SU-DHL-6 (cell line): ENCODE results near the gene DHX9.

Source experiments
- H2AFZ ChIP-seq: fragments of 200-600 bp; sonication (generic); 2 replicates; pipeline ENCODE4 v1.6.1; 2014; ENCODE audit warnings: low read depth, mild to moderate bottlenecking, moderate library complexity, mixed read lengths, antibody characterized with exemption, low read length; ENCODE audit not compliant: severe bottlenecking
- H3F3A ChIP-seq: fragments of 200-600 bp; shearing (Covaris generic); 2 replicates; pipeline ENCODE4 v1.6.0; 2016; ENCODE audit warnings: antibody characterized with exemption, mild to moderate bottlenecking; ENCODE audit not compliant: insufficient read depth
- H3K27ac ChIP-seq: fragments of 200-600 bp; sonication (generic); 2 replicates; pipeline ENCODE4 v1.5.1; 2016; ENCODE audit warnings: low read depth, mild to moderate bottlenecking, low read length, moderate library complexity, mixed read lengths
- H3K27me3 ChIP-seq: fragments of 200-600 bp; sonication (generic), shearing (Covaris generic); 2 replicates; pipeline ENCODE4 v1.6.0; 2014; ENCODE audit warnings: mild to moderate bottlenecking, low read length
- H3K36me3 ChIP-seq: fragments of 200-600 bp; sonication (generic); 2 replicates; pipeline ENCODE4 v1.6.1; 2014; ENCODE audit warnings: mild to moderate bottlenecking, low read length, mixed read lengths
- H3K4me2 ChIP-seq: fragments of 300-600, 200-600 bp; shearing (Covaris generic), sonication (generic); 2 replicates; pipeline ENCODE4 v1.6.0; 2014; ENCODE audit warnings: low read length, low read depth, mild to moderate bottlenecking; ENCODE audit not compliant: poor library complexity, severe bottlenecking
- H3K4me3 ChIP-seq: fragments of 200-600 bp; sonication (generic); 2 replicates; pipeline ENCODE4 v1.5.1; 2014; ENCODE audit warnings: antibody characterized with exemption, low read length, mild to moderate bottlenecking, mixed read lengths; ENCODE audit not compliant: insufficient read depth, poor library complexity, severe bottlenecking
- H3K79me2 ChIP-seq: fragments of 200-600 bp; sonication (generic); 2 replicates; pipeline ENCODE4 v1.6.1; 2014; ENCODE audit warnings: mild to moderate bottlenecking, low read length, moderate library complexity; ENCODE audit not compliant: insufficient read depth
- H3K9ac ChIP-seq: fragments of 200-600 bp; sonication (generic); 2 replicates; pipeline ENCODE4 v1.7.0; 2014; ENCODE audit warnings: mild to moderate bottlenecking, low read length
- H3K9me2 ChIP-seq: fragments of 200-600 bp; sonication (generic); replicated peaks from 2 replicates; pipeline ENCODE4 v1.6.1; 2014; ENCODE audit warnings: low read length; ENCODE audit not compliant: insufficient read depth
- H3K9me3 ChIP-seq: fragments of 200-600 bp; sonication (generic); 2 replicates; pipeline ENCODE4 v1.6.1; 2014; ENCODE audit warnings: low read length, mixed read lengths; ENCODE audit not compliant: insufficient read depth
- H4K20me1 ChIP-seq: fragments of 200-600 bp; sonication (generic); 2 replicates; pipeline ENCODE4 v1.6.1; 2014; ENCODE audit warnings: low read depth, mild to moderate bottlenecking, antibody characterized with exemption, low read length, moderate library complexity, mixed read lengths
- EZH2phosphoT487 ChIP-seq: fragments of 200-600 bp; sonication (generic), shearing (Covaris generic); conservative IDR thresholded peaks from 2 replicates; pipeline ENCODE4 v1.6.1; 2018; ENCODE audit warnings: mild to moderate bottlenecking, antibody characterized with exemption, low read length, moderate library complexity, mixed read lengths
- TF ChIP-seq, protein P1 (sequence below): fragments of 200-600 bp; sonication (generic); IDR thresholded peaks from one replicate; pipeline ENCODE4 v1.5.1; 2017; ENCODE audit warnings: antibody characterized with exemption, mild to moderate bottlenecking, low read length, moderate library complexity; ENCODE audit not compliant: insufficient read depth, poor library complexity, severe bottlenecking

The DHX9 gene

DNA sequence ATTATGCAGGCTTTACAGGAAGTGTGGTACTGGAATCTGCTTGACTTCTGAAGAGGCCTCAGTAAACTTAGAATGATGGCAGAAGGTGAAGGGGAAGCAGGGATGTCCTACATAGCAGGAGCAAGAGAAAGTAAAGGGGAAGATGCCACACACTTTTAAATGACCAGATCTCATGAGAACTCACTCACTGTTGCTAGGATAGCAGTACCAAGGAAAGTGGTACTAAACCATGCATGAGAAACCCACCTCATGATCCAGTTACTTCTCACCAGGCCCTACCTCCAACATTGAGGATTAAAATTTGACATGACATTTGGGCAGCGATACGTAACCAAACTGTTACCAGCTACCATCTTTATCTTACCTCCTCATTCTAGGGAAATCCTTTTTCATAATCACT, 9.6 kb downstream of the DHX9 start:
- peaks cover 93% of the 10 kb centered on the region for H3K36me3 ChIP-seq
- H3K9me3 ChIP-seq, result no peaks in the 10 kb centered on the region
- no peak overlapping the region for H3K27ac ChIP-seq
- H2AFZ ChIP-seq, result no peak overlapping the region
- peaks cover 89% of the 10 kb centered on the region for H4K20me1 ChIP-seq
- no peak overlapping the region for H3K4me2 ChIP-seq
- peaks cover 29% of the 10 kb centered on the region for H3F3A ChIP-seq
- no peak overlapping the region for H3K9ac ChIP-seq
- no peak overlapping the region for H3K4me3 ChIP-seq
- no peaks in the 10 kb centered on the region for H3K27me3 ChIP-seq
- H3K79me2 ChIP-seq, result peaks cover 98% of the 10 kb centered on the region
- no peak for TF ChIP-seq EZH2phosphoT487
- TF ChIP-seq, protein P1, sequence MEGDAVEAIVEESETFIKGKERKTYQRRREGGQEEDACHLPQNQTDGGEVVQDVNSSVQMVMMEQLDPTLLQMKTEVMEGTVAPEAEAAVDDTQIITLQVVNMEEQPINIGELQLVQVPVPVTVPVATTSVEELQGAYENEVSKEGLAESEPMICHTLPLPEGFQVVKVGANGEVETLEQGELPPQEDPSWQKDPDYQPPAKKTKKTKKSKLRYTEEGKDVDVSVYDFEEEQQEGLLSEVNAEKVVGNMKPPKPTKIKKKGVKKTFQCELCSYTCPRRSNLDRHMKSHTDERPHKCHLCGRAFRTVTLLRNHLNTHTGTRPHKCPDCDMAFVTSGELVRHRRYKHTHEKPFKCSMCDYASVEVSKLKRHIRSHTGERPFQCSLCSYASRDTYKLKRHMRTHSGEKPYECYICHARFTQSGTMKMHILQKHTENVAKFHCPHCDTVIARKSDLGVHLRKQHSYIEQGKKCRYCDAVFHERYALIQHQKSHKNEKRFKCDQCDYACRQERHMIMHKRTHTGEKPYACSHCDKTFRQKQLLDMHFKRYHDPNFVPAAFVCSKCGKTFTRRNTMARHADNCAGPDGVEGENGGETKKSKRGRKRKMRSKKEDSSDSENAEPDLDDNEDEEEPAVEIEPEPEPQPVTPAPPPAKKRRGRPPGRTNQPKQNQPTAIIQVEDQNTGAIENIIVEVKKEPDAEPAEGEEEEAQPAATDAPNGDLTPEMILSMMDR, result no peak
- H3K9me2 ChIP-seq, result no peaks in the 10 kb centered on the region

DNA sequence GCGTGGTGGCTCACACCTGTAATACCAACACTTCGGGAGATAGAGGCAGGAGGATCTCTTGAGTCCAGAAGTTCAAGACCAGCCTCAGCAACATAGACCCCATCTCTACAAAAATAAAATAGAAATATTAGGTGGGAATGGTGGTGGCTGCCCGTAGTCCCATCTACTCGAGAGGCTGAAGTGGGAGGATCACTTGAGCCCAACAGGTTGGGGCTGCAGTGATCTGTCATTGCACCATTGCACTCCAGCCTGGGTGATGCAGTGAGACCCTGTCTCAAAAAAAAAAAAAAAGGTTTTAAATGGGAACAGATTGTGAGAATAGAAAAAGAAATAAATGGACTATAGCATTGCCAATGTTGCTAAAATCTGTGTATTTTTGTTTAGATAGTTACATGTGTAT, 11.2 kb downstream of the DHX9 start:
- Histone ChIP-seq H2AFZ (no peak overlapping the region), H3K79me2 (peaks cover 88% of the 10 kb centered on the region), H3K9me3 (no peaks in the 10 kb centered on the region), H3K4me2 (no peak overlapping the region), H3F3A (peaks cover 27% of the 10 kb centered on the region), H3K27ac (no peak overlapping the region), H3K9me2 (no peaks in the 10 kb centered on the region), H3K36me3 (peaks cover 94% of the 10 kb centered on the region), H4K20me1 (peaks cover 81% of the 10 kb centered on the region), H3K4me3 (no peak overlapping the region), H3K9ac (no peak overlapping the region), H3K27me3 (no peaks in the 10 kb centered on the region)
- TF ChIP-seq, protein P1, result no peak
- TF ChIP-seq EZH2phosphoT487, result no peak

DNA sequence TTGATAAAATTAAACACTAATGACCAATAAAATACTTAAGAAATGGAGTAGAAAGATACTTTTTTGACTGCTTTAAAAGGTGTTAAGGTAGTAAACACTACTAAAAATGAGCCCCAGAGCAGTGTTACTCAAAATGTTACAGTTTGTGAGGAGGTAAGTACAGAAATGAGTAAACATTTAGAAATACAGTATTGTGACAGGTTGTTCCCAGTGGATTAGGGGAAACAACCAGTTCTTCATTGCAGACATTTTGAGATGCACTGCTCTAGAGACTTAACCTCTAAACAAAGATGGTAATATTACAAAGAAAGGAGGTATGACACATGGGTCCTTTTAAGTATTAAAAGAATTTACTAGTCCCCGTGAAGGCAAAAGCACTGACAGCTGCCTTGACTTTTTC, 12.7 kb downstream of the DHX9 start:
- Histone ChIP-seq H3K36me3 (peaks cover 95% of the 10 kb centered on the region), H3K9ac (no peak overlapping the region), H3K9me2 (no peaks in the 10 kb centered on the region), H3F3A (peaks cover 31% of the 10 kb centered on the region), H3K4me3 (no peak overlapping the region), H3K27me3 (no peaks in the 10 kb centered on the region), H3K4me2 (no peak overlapping the region), H3K79me2 (peaks cover 86% of the 10 kb centered on the region), H3K9me3 (no peaks in the 10 kb centered on the region), H2AFZ (no peak overlapping the region), H3K27ac (no peak overlapping the region), H4K20me1 (peaks cover 68% of the 10 kb centered on the region)
- TF ChIP-seq, protein P1, result no peak
- no peak for TF ChIP-seq EZH2phosphoT487

DNA sequence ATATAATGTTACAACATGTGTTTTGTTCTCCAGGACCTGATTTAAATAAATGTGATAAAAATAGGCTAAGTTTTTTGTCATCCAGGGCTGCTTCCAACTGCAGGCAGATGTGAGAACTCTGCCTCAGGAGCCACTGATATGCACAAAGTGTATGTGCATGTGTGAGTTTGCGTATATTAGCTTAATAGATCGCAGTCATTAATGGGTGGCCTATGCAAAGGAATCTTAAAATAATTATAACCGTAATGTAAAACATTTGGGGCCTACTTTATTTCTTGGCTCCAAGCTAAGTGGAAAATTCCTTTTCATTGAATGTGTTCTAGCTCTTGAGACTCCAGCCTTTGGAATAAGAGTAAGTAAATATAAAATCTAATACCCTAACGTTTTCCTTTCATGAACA, 16.8 kb downstream of the DHX9 start:
- Histone ChIP-seq H3F3A (peaks cover 26% of the 10 kb centered on the region), H3K27ac (no peak overlapping the region), H3K36me3 (peaks cover 94% of the 10 kb centered on the region), H3K79me2 (peaks cover 62% of the 10 kb centered on the region), H4K20me1 (peaks cover 35% of the 10 kb centered on the region), H3K9me3 (no peaks in the 10 kb centered on the region), H3K27me3 (no peaks in the 10 kb centered on the region), H3K9ac (no peak overlapping the region), H3K4me3 (no peak overlapping the region), H2AFZ (no peak overlapping the region), H3K4me2 (no peak overlapping the region), H3K9me2 (no peaks in the 10 kb centered on the region)
- no peak for TF ChIP-seq EZH2phosphoT487
- TF ChIP-seq, protein P1, result no peak
